HS-5 (cell line): Measurements from ENCODE around the gene DOK6.

ENCODE experiments used
- DNase-seq: peaks from one replicate; pipeline ENCODE4 v3.0.0-alpha.2; 2012; ENCODE audit warnings: low read depth

DOK6 gene

DNA sequence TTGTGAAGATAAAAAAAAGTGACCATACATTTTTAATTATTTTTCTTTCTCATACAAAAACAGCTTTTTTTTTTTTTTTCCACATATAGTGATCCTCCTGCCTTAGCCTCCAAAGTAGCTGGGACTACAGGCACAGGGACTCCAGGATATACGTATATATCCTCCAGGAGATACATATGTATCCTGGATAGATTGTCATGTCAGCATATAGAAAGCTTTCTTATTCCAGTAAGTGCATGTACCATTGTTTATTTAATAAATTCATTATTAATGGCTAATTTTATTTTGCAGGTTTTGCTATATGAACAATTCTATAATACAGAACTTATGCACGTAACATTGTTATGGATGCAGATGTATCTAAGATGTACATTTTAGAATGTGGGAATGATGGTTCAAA, 138.7 kb downstream of the DOK6 start:
- DNase-seq: no peak

DNA sequence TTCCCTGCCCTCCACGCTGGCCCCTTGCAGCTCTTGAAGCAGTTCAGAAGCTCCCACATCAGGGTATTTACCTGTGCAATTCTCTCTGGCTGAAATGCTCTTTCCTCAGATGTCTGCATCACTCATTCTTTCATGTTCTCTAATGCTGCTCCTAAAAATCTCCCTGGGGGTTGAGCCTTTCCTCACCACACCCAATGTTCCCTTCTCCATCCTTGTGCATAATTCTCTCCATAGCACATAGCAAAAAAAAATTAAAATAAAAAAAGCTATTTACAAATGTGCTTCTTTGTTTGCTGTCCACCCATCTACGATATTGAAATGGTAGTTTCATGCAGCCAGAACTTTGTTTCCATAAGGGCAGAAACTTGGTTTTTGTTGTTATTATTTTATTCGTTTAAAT, 155.5 kb downstream of the DOK6 start:
- no peak for DNase-seq

DNA sequence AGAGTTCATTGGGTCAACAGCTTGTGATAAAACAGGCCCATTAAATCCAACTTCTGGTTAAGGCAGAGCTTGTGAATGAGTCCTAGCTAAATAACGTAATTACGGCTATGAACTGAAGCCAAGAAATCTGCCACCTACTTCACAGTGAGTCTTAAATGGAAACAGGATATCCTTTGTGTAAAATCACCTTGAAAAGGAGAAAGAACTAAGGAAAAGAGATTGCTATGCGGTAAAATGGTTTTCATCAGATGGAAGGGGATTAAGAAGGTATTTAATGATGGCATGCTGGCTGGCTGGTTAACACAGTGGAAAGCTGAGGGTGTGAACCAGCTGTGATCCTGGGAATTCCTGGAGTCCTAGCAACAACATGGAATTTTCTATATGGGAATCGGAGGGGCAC, 156.6 kb downstream of the DOK6 start:
- DNase-seq: no peak

DNA sequence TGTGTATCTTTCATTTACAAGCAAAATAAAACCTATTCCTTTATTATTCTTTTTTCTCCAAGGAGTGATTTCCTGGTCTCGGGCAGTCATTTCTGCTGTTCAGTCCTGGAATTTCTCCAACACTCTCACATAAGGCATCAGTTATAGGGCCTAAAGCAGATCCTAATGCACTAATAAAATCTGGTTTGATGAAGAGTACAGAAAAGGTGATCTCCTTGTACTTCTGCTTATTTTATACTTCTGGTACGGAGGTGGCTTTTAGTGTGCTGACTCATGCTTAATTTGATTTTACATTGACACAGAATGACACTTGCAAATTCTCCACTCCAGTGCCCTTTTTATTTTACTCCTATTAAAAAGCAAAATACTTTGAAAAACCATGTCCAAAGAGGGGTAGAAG, 157.4 kb downstream of the DOK6 start:
- no peak for DNase-seq

DNA sequence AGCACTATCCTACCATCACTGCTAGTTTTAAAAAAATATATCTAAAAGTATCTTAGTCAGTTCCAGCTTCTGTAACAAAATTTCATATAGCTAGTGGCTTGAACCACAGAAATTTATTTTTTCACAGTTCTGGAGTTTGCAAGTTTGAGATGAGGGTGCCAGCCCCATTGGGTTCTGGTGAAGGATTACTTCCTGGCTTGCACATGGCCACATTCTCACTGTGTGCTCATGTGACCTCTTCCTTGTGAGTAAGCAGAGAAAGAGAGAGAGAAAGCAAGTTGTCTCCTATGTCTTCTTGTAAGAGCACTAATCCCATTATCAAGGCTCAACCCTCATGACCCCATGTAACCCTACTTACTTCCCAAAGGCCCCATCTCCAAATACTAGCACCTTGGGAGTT, 158.9 kb downstream of the DOK6 start:
- no peak for DNase-seq

DNA sequence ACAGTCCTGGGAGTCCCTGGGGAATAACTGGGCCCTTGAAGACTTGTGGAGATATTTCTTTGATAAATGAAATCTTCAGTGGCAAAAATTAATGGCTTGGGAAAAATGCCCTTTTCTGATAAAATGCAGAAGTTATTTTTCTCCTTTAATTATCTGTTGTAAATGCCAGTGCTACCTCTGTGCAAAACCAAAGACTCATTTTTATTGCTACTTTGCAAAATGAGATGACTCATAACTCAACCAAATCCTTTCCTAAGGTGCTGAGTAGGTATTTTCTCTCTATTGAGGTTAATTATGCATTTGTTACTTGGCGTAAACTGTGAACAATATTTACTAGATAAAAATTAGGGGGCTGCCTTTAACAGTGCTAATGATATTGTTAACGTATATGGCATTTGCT, 163.9 kb downstream of the DOK6 start:
- DNase-seq: no peak

DNA sequence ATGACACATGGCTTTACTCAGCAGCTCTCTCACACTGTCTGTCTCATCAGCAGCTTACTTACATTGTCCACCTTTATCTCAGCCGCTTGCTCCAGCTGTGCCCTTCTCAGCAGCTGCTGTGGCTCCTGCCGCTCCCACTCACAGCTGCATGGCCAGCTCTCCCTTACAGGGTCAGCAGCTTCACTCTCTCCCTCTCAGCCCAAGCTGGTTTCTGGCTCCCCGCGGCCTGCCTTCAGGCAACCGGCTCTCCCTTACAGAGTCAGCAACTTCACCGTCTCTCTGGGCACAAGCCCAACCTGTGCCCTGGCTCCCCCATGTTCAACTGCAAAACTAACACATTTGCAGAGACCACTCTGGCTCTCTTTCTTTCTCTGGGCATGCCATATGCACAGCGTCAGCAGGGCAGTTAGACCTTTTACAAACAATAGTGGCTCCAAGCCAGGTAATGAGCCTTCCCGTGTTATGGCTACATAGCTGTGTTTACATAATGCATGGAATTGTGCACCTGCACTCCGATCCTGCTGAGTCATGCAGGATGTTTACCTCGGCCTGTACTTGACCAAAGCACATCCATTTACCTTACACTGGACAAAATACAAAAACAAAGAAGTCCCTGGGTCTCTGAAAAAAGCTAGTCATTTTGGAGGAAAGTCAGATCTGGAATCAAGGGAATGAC, 167.3 kb downstream of the DOK6 start:
- DNase-seq: no peak

DNA sequence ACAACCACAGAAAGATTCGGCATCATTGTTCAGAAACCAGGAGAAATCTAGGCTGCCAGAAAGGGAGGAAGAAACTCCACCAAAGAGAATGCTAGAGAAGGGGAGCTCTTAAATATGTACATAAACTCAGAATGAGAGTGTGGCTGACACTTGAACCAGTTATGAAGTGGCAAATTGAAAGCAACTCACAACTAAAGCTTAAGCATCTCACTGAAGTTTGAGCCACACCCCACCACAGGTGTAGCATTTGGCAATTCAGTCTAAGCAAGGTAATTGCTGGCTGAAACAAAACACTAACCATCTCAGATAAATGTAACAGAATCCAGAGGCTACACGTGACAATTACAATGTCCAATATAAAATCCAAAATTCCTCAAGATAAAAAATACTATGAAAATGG, 168.4 kb downstream of the DOK6 start:
- DNase-seq: no peak

DNA sequence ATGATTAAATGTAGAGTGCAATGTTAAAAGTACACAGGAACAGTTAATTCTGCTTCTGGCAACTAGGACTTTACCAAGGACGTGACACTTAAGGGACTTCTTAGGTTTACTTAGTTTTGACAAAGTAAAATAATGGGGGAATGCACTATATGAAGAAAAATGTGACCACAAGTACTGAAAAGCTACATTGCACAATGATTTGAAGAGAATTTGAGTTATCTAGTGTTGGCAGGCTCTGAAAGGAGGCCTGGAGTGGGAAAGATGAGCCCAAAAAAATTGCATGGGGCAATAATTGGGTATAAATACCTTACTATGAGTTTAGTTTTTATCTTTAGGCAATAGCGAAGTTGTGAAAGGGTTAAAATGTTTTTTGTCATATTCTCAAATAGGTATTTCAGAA, 173.7 kb downstream of the DOK6 start:
- DNase-seq: no peak

DNA sequence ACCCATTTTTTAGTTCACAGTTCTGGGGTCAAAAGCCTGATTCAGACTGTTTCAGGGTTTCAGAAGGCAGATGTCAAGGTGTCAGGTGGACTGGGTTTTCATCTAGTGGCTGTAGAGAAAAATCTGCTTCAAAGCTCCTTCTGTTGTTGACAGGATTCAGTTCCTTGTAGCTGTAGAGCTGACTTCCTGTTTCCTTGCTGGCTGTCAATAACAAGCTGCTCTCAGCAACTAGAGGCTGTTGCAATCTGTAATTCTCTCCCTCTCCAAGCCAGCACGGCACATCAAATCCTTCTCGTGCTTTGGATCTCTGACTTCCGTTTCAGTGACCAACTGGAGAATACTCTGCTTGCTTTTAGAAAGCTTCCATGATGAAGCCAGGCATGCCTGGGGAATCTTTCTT, 179.4 kb downstream of the DOK6 start:
- no peak for DNase-seq

DNA sequence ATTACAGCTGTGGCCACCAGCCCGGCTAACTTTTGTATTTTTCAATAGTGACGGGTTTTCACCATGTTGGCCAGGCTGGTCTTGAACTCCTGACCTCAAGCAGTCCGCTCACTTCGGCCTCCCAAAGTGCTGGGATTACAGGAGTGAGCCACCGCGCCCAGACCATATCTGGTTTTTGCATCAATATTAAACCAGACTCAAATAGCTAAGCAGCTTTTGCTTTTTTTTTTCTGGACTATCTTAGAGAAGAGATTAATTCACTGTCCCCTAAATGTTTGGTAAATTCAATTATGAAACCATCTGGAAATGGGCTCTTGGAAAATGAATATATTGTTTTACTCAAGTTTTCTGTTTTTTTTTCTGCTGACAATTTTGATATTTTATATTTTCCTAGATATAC, 183.7 kb downstream of the DOK6 start:
- DNase-seq: no peak

DNA sequence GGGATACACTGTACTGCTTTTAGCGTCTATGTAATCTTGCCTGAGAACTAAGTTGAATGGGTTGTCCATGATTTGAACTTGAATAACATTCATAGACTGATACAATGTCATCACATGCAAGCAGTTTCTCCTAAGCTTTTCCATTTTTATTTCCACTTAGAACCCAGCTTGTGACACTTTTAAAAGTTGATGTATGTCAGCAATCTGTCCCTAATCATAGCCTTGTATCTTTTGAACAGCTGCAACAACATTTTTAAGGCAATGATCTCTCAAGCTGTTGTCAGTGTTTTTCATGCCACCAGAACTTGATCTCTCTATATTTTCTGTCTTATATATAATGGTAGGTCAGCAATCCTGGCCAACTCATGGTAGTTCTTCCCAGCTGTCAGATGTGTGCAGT, 185.0 kb downstream of the DOK6 start:
- DNase-seq: no peak

DNA sequence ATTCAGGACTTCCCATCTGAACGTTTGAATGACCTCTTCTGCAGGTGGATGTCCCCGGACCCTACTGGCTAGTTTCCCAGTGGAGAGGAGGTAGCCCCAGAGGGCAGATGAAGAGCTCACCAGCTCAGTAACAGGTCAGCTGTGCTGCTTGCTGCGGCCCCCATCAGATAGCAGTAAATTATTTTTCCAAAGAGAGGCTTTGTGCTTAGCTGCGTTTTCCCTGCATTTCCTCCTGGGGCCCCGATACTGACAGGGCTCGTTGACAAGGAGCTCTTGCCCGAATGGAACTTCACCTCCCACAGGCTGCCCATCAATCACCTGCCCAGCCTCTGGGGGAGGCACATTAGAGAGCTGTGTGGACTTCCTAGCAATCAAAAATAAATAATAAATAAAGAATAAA, 185.8 kb downstream of the DOK6 start:
- no peak for DNase-seq

DNA sequence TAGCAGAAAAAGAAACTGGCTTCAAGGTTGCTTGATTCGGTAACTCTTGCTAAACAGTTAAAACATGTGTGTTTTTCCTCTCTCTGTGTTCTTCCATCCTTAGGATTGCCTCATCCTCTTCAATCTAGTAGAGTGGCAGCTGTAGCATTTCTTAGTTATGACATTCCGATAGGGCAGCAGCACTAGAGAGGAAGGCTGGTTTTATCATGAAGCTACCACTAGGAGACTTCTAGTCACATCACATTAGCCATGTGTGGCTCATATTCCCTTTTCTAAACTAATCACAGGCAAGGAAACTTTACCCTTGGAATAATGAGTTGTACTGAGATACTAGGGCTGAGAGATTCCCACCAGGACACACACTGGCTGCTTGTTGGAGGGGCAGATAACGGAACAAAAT, 187.6 kb downstream of the DOK6 start:
- DNase-seq: no peak

DNA sequence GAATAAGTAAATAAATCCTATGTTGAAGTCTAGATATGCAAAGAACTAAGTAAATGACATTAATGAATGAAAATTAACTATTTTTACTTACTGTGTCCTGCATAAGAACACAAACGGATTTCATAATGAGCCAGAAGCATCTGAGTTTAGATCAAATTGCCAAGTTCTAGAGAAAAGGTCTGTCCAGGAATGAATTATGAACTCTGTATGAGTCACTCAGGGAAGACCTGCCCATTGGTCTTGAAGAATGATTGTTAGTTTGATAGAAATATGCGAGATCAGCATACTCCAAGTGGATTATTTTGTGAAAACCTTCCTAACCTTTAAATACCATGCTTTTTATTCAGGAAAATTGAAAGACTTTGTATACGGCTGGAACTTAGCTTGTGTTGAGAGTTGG, 189.5 kb downstream of the DOK6 start:
- DNase-seq: no peak

DNA sequence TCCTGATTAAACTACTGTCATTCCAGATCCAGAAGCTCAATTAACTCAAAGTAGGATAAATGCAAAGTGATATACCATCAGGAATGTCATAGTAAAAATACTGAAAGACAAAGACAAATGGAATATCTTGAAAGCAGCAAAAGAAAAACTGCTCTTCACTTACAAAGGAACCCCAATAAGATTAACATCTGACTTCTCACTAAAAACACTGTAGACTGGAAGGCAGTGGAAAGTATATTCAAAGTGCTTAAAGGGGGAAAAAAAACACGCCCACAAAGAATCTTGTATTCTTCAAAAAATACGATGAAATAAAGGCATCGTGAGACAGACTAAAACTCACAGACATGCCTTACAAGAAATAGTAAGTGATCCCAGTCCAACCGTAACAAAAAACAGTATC, 195.7 kb downstream of the DOK6 start:
- DNase-seq: no peak

DNA sequence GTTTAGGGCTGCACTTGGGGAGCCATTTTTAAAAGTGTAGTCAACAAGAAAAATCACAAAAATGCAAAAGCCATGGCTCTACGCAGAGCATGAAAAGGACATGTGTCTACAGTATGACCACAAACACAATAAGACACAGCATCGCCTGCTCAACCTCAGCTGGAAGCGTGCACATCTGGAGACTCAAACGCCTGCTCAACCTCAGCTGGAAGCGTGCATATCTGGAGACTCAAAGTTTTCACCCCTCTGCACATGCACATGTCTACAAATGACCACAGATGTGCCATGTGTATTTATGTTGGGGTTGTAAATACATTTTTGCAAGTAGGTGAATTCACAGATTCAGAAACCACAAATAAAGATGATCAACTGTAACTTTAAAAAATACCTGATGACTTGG, 196.9 kb downstream of the DOK6 start:
- no peak for DNase-seq

DNA sequence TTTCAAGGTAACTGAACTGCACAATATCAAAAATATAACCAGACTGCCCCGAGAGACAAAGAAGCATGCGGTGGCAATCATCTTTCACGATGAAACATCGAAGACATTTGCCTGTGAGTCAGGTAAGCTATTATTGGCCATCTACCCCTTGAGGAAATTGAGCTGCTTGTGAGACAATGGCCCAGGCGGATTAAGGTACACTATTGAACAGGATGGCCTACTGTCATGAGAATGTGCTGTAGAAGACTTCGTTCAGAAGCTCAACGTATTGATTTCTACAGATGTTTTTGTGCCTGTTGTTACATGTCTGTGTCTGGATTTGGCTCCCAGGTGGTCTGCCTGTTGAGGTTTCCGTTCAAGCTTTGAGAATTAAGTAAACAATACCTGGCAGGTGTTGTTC, 198.7 kb downstream of the DOK6 start:
- DNase-seq: no peak

DNA sequence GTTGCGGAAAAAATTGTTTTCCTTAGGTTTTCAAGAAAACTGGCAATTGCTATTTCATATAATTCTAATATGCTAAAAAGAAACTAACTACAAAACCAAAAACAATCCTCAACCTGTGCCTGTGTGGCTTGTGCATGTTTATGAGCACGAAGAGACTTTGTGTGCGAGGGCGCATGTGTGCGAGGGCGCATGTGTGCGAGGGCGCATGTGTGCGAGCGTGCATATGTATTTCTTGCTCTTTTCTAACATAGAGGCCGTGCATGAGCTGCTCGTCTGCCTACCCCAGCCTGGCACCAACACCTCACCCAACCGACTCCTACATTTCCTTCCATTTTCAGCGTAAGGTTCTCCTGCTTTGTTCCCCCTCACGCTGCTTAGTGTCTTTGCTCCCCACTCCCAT, 211.6 kb downstream of the DOK6 start:
- no peak for DNase-seq

DNA sequence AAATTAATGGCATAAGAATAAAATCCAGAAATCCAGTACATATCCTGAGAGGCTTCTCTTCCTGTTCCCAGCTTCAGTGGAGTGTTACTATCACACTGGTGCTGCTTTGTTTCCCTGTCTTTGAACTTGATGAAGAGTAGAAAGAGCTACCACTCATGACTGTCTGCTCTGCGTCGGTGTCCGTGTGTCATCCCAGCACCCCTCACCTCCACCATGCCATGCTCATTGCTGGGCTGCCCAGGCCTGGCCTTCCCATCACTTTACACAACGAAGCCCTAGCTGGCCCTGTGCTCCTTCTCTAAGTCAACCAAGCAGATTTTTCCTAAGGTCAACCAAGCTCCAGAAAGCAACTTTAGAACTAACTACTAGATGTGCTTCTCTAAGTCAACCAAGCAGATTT, 215.4 kb downstream of the DOK6 start:
- no peak for DNase-seq

DNA sequence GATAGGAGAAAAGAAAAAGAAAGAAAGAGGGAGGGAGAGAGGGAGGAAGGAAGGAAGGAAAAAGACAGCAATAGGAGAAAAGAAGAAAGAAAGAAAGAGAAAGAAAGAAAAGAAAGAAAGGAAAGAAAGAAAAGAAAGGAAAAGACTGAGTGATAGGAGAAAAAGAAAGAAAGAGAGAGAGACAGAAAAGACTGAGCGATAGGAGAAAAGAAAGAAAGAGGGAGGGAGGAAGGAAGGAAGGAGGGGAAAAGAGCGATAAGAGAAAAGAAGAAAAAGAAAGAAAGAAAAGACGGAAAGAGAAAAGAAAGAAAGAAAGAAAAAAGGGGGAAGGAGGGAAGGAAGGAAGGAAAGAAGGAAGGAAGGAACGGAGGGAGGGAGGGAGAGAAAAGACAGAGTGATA, 216.7 kb downstream of the DOK6 start:
- DNase-seq: no peak

DNA sequence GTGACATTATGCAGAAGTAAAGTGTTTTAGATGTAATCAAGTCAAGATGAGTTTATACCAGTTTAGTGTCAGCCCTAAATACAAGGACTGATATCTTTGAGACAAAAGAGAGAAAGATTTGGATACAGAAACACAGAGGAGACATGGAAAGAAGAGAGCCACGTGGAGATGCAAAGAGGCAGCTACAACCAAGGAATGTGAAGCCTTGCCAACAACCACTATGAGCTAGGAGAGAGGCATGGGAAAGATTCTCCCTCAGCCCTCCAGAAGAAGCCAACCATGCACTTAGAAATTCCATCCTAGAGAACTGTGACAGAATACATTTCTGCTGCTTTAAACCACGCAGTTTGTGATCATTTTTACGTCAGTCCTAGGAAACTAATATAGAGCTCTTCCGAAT, 217.2 kb downstream of the DOK6 start:
- no peak for DNase-seq

DNA sequence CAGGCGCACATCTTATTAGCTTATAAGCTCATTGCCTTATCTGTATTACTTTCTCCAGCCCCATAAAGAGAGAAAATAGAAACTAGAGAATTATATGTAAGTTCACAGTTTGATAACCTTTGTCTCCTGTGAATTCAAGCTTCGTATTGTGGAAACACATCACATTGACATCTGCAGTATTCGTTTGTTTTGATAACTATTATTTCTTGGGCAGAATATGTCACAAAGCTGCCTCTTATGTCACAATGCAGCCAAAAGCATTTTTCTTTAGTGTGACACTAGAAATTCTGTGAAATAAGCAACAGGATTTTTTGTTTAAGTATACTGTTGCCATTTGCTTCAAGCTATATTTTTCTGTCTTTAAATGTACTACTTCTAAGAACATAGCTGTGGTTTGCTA, 221.5 kb downstream of the DOK6 start:
- DNase-seq: no peak

DNA sequence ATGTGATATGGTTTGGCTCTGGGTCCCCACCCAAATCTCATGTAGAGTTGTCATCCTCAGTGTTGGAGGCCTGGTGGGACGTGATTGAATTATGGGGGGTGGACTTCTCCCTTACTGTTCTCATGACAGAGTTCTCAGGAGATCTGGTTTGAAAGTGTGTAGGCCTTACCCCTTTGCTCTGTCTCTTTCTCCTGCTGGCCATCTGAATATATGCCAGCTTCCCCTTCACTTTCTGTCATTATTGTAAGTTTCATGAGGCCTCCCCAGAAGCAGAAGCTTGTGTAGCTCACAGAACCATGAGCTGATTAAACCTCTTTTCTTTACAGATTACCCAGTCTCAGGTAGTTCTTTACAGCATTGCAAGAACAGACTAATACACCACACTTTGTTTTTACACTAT, 222.3 kb downstream of the DOK6 start:
- no peak for DNase-seq

DNA sequence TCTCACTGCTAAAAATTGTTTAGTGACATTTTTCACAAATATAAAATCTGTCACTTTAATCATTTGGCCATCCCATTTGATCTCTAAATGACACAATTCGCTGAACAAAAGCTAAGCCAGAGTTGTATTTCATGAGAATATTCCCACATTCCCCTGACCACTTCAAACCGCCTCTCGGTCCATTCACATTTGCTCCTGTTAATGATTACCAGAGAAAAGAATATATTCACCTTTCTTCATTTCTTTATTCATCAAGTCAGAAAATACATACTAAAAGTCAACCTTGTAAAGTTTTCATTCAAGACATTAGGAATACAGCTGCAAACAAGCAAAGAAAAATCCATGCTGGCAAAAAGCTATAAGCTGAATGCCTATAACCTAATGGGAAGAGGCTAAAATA, 225.5 kb downstream of the DOK6 start:
- no peak for DNase-seq
